Measurements from ENCODE around the gene PAPPA.

PAPPA gene

GRCh38 chr9:116327701-116328405, 174.3 kb downstream of the PAPPA start:
- Histone ChIP-seq H3K9ac (ENCODE audit: low read length) (no peak overlapping the region), H4K20me1 (ENCODE audit: low read depth, low read length) (no peaks in the 10 kb centered on the region), H2AFZ (ENCODE audit: low read depth, low read length, severe bottlenecking) (no peak overlapping the region), H3K4me2 (ENCODE audit: low read depth, low read length, poor library complexity, severe bottlenecking) (no peak overlapping the region), H3K36me3 (ENCODE audit: low read length) (no peaks in the 10 kb centered on the region), H3K27me3 (ENCODE audit: low read length) (no peaks in the 10 kb centered on the region), H3K9me3 (ENCODE audit: insufficient read depth, low read length) (no peaks in the 10 kb centered on the region), H3K27ac (ENCODE audit: low read depth, low read length) (no peak overlapping the region), H3K9me2 (replicated peaks; ENCODE audit: insufficient read depth, low read length) (no peaks in the 10 kb centered on the region), H3K4me3 (ENCODE audit: insufficient read depth, low read length, poor library complexity, severe bottlenecking) (no peak overlapping the region), H3F3A (ENCODE audit: insufficient read depth) (no peaks in the 10 kb centered on the region), H3K79me2 (ENCODE audit: insufficient read depth, low read length) (no peaks in the 10 kb centered on the region)
- TF ChIP-seq CTCF (IDR thresholded peaks at IDR 0.05; ENCODE audit: insufficient read depth, low read length, poor library complexity, severe bottlenecking) = no peak
- TF ChIP-seq EZH2phosphoT487 (conservative IDR thresholded peaks at IDR 0.05; ENCODE audit: low read length) = no peak

GRCh38 chr9:116329470-116329869, 175.9 kb downstream of the PAPPA start:
- H3K79me2 ChIP-seq (ENCODE audit: insufficient read depth, low read length) = no peaks in the 10 kb centered on the region

GRCh38 chr9:116331241-116331640, 177.7 kb downstream of the PAPPA start:
- Histone ChIP-seq H3K9me3 (ENCODE audit: insufficient read depth, low read length) (no peaks in the 10 kb centered on the region), H3K36me3 (ENCODE audit: low read length) (no peaks in the 10 kb centered on the region), H3F3A (ENCODE audit: insufficient read depth) (no peaks in the 10 kb centered on the region), H2AFZ (ENCODE audit: low read depth, low read length, severe bottlenecking) (no peak overlapping the region), H3K27ac (ENCODE audit: low read depth, low read length) (no peak overlapping the region), H3K79me2 (ENCODE audit: insufficient read depth, low read length) (no peaks in the 10 kb centered on the region), H3K4me3 (ENCODE audit: insufficient read depth, low read length, poor library complexity, severe bottlenecking) (no peak overlapping the region), H3K9ac (ENCODE audit: low read length) (no peak overlapping the region), H3K27me3 (ENCODE audit: low read length) (no peaks in the 10 kb centered on the region), H3K4me2 (ENCODE audit: low read depth, low read length, poor library complexity, severe bottlenecking) (no peak overlapping the region), H3K9me2 (replicated peaks; ENCODE audit: insufficient read depth, low read length) (no peaks in the 10 kb centered on the region), H4K20me1 (ENCODE audit: low read depth, low read length) (no peaks in the 10 kb centered on the region)
- TF ChIP-seq EZH2phosphoT487 (conservative IDR thresholded peaks at IDR 0.05; ENCODE audit: low read length) (no peak), CTCF (IDR thresholded peaks at IDR 0.05; ENCODE audit: insufficient read depth, low read length, poor library complexity, severe bottlenecking) (no peak)

More at GRCh38 chr9:116329470-116329869, 175.9 kb downstream of the PAPPA start:
- Histone ChIP-seq H3K27me3 (ENCODE audit: low read length) (no peaks in the 10 kb centered on the region), H3K36me3 (ENCODE audit: low read length) (no peaks in the 10 kb centered on the region), H3K27ac (ENCODE audit: low read depth, low read length) (no peak overlapping the region), H3K9me2 (replicated peaks; ENCODE audit: insufficient read depth, low read length) (no peaks in the 10 kb centered on the region), H4K20me1 (ENCODE audit: low read depth, low read length) (no peaks in the 10 kb centered on the region), H2AFZ (ENCODE audit: low read depth, low read length, severe bottlenecking) (no peak overlapping the region), H3K9ac (ENCODE audit: low read length) (no peak overlapping the region), H3K4me2 (ENCODE audit: low read depth, low read length, poor library complexity, severe bottlenecking) (no peak overlapping the region), H3K4me3 (ENCODE audit: insufficient read depth, low read length, poor library complexity, severe bottlenecking) (no peak overlapping the region), H3F3A (ENCODE audit: insufficient read depth) (no peaks in the 10 kb centered on the region), H3K9me3 (ENCODE audit: insufficient read depth, low read length) (no peaks in the 10 kb centered on the region)
- TF ChIP-seq CTCF (IDR thresholded peaks at IDR 0.05; ENCODE audit: insufficient read depth, low read length, poor library complexity, severe bottlenecking) (no peak), EZH2phosphoT487 (conservative IDR thresholded peaks at IDR 0.05; ENCODE audit: low read length) (no peak)

Data from SU-DHL-6 (cell line).